IMR-90 (cell line): ENCODE results near the gene SRMS. TPM values are rescaled to one million over a fixed set of nuclear protein-coding genes. Genes with fewer than 3 reads are reported as not detected.

Source experiments
- ATAC-seq: fragments of 200-7000 bp; cut with Tn5 transposase; 2 replicates; pipeline ENCODE4 v1.9.1; 2020; ENCODE audit warnings: low read depth, mild to moderate bottlenecking, moderate library complexity
- BruUV-seq: library from RNA; stranded (reverse); fragments of 400-500 nt; replicated peaks from 2 replicates; lab custom pipeline; 2021; lab: Mats Ljungman, UMichigan
- CTCF ChIA-PET: fragments of 300-600 bp; formaldehyde crosslinking; extraction: SDS; loops from one replicate; lab custom pipeline; 2021; ENCODE audit warnings: antibody characterized with exemption; lab: Yijun Ruan, JAX
- POLR2A ChIA-PET: fragments of 300-600 bp; sonication (Branson Sonifier 250); formaldehyde crosslinking; loops from one replicate; lab custom pipeline; 2022; ENCODE audit warnings: antibody characterized with exemption; ENCODE audit not compliant: unreplicated experiment; lab: Charles Lee
- DNase-seq: peaks from one replicate; pipeline ENCODE4 v3.0.0; 2013
- H2AFZ ChIP-seq: replicated peaks from 2 replicates; pipeline ENCODE3; 2013; ENCODE audit warnings: low read length, mild to moderate bottlenecking; ENCODE audit not compliant: poor library complexity
- H2AK5ac ChIP-seq: 2 replicates; pipeline ENCODE4 v1.6.1; 2013; ENCODE audit warnings: low read depth, low read length, inconsistent platforms
- H2AK9ac ChIP-seq: replicated peaks from 2 replicates; pipeline ENCODE3; 2013; ENCODE audit warnings: mild to moderate bottlenecking, low read depth, low read length, moderate library complexity; ENCODE audit not compliant: poor library complexity
- H2BK120ac ChIP-seq: 2 replicates; pipeline ENCODE4 v1.6.1; 2013; ENCODE audit warnings: low read depth, low read length, inconsistent platforms
- H2BK15ac ChIP-seq: 3 replicates; pipeline ENCODE4 v1.6.1; 2013; ENCODE audit warnings: low read depth, low read length, inconsistent platforms
- H2BK20ac ChIP-seq: 2 replicates; pipeline ENCODE4 v1.6.1; 2013; ENCODE audit warnings: low read depth, mild to moderate bottlenecking, inconsistent platforms, low read length, moderate library complexity
- H2BK5ac ChIP-seq: 2 replicates; pipeline ENCODE4 v1.6.1; 2013; ENCODE audit warnings: mild to moderate bottlenecking, low read depth, low read length, inconsistent platforms; ENCODE audit not compliant: poor library complexity, severe bottlenecking
- H3K14ac ChIP-seq: replicated peaks from 2 replicates; pipeline ENCODE4 v1.6.1; 2013; ENCODE audit warnings: low read depth, low read length, inconsistent platforms
- H3K18ac ChIP-seq: 2 replicates; pipeline ENCODE4 v1.6.1; 2013; ENCODE audit warnings: low read depth, low read length, control low read depth
- H3K23ac ChIP-seq: 2 replicates; pipeline ENCODE4 v1.6.1; 2013; ENCODE audit warnings: low read depth, low read length, inconsistent platforms
- H3K27ac ChIP-seq: 2 replicates; pipeline ENCODE4 v1.5.1; 2013; ENCODE audit warnings: mild to moderate bottlenecking, control low read depth, low read length; ENCODE audit not compliant: insufficient read depth
- H3K27me3 ChIP-seq: 2 replicates; pipeline ENCODE4 v1.6.1; 2013; ENCODE audit warnings: low read length; ENCODE audit not compliant: control insufficient read depth, insufficient read depth
- H3K36me3 ChIP-seq: 2 replicates; pipeline ENCODE4 v1.6.1; 2013; ENCODE audit warnings: low read length, mixed read lengths; ENCODE audit not compliant: control insufficient read depth, insufficient read depth
- H3K4ac ChIP-seq: 2 replicates; pipeline ENCODE4 v1.6.1; 2013; ENCODE audit warnings: low read depth, low read length, inconsistent platforms
- H3K4me1 ChIP-seq: 2 replicates; pipeline ENCODE4 v1.6.1; 2013; ENCODE audit warnings: low read length, mixed read lengths; ENCODE audit not compliant: control insufficient read depth, insufficient read depth
- H3K4me2 ChIP-seq: 2 replicates; pipeline ENCODE4 v1.6.1; 2013; ENCODE audit warnings: low read depth, mild to moderate bottlenecking, control low read depth, low read length, moderate library complexity
- H3K4me3 ChIP-seq: 2 replicates; pipeline ENCODE4 v1.5.1; 2013; ENCODE audit warnings: low read depth, mild to moderate bottlenecking, control low read depth, low read length, moderate library complexity; ENCODE audit not compliant: insufficient read depth
- H3K56ac ChIP-seq: 2 replicates; pipeline ENCODE4 v1.6.1; 2013; ENCODE audit warnings: low read length, inconsistent platforms; ENCODE audit not compliant: insufficient read depth; ENCODE audit errors: extremely low read depth
- H3K79me1 ChIP-seq, 2 experiments: 2 replicates each; pipeline ENCODE4 v1.6.1; 2013; ENCODE audit warnings: low read length in 2 of 2, inconsistent platforms in 1 of 2, low read depth in 1 of 2
- H3K9ac ChIP-seq: 2 replicates; pipeline ENCODE4 v1.6.1; 2013; ENCODE audit warnings: low read depth, low read length, control low read depth
- H3K9me1 ChIP-seq: 2 replicates; pipeline ENCODE4 v1.6.1; 2013; ENCODE audit warnings: low read length, inconsistent platforms; ENCODE audit not compliant: insufficient read depth
- H3K9me3 ChIP-seq: 2 replicates; pipeline ENCODE4 v1.6.1; 2013; ENCODE audit warnings: low read length; ENCODE audit not compliant: control insufficient read depth, insufficient read depth
- H4K20me1 ChIP-seq: 2 replicates; pipeline ENCODE4 v1.6.1; 2013; ENCODE audit warnings: low read length, inconsistent platforms; ENCODE audit not compliant: insufficient read depth
- H4K5ac ChIP-seq: 2 replicates; pipeline ENCODE4 v1.6.1; 2013; ENCODE audit warnings: mild to moderate bottlenecking, low read depth, low read length, control low read depth
- H4K8ac ChIP-seq, 2 experiments: 2 replicates each; pipeline ENCODE4 v1.6.1; 2013; ENCODE audit warnings: low read depth in 2 of 2, low read length in 2 of 2, control low read depth in 1 of 2, inconsistent platforms in 1 of 2
- H4K91ac ChIP-seq: 2 replicates; pipeline ENCODE4 v1.6.1; 2013; ENCODE audit warnings: low read depth, low read length, inconsistent platforms; ENCODE audit not compliant: insufficient read depth
- CEBPB ChIP-seq: IDR thresholded peaks from 2 replicates; pipeline ENCODE4 v1.6.1; 2012; ENCODE audit warnings: low read depth, low read length, improper control_type of control experiment
- MAFK ChIP-seq: IDR thresholded peaks from 2 replicates; pipeline ENCODE4 v1.6.1; 2012; ENCODE audit warnings: low read depth, low read length, improper control_type of control experiment
- NFE2L2 ChIP-seq: fragments of 150-350 bp; IDR thresholded peaks from 2 replicates; pipeline ENCODE4 v1.6.1; 2016; ENCODE audit warnings: low read depth, mild to moderate bottlenecking, low read length
- POLR2A ChIP-seq: IDR thresholded peaks from 2 replicates; pipeline ENCODE4 v1.6.1; 2012; ENCODE audit warnings: mild to moderate bottlenecking, low read depth, low read length
- RFX5 ChIP-seq: IDR thresholded peaks from 2 replicates; pipeline ENCODE4 v1.8.0; 2012; ENCODE audit warnings: low read depth, mild to moderate bottlenecking, low read length, moderate library complexity
- WGBS, 2 experiments: methylation state at CpG; one replicate each; pipeline versions ENCODE4 v1.1.5 to v1.1.7; 2013; ENCODE audit warnings: missing lambda C conversion rate in 2 of 2; ENCODE audit not compliant: insufficient read length in 1 of 2; ENCODE audit errors: extremely low coverage in 2 of 2; 5-methylcytosine and 5-hydroxymethylcytosine counted together
- dilution Hi-C: fragments of 300-500 bp; cut with HindIII; formaldehyde crosslinking; loops from one replicate; pipeline ENCODE4 v1.14.3; 2018; ENCODE audit warnings: low sequenced_read_pairs; ENCODE audit not compliant: unreplicated experiment
- in situ Hi-C: fragments of 300-500 bp; cut with MboI; formaldehyde crosslinking; loops from 3 replicates; pipeline ENCODE4 v1.14.3; 2019; ENCODE audit warnings: low sequenced_read_pairs, inconsistent platforms, mixed read lengths
- intact Hi-C: fragments of 100-400 bp; cut with micrococcal nuclease; formaldehyde crosslinking; loops from 2 replicates; pipeline ENCODE4 v1.10.0; 2022
- polyA plus RNA-seq, 3 experiments: library from polyadenylated mRNA; depleted of rRNA; stranded (reverse); fragments of >200 nt; gene quantifications; 2 replicates each; pipeline ENCODE4 v1.2.3, GENCODE V29; 2012; ENCODE audit warnings: low replicate concordance in 1 of 3
- total RNA-seq: library from RNA; depleted of rRNA; stranded (reverse); fragments of >200 nt; gene quantifications from 2 replicates; pipeline ENCODE4 v1.2.3, GENCODE V29; 2012
- TF ChIP-seq, protein P1 (sequence below): fragments of 150-350 bp; IDR thresholded peaks from 2 replicates; pipeline ENCODE4 v1.6.1; 2017; ENCODE audit warnings: mild to moderate bottlenecking, antibody characterized with exemption, low read length, low read depth
- TF ChIP-seq, protein P2 (sequence below): fragments of 150-350 bp; IDR thresholded peaks from 2 replicates; pipeline ENCODE4 v1.6.1; 2016; ENCODE audit warnings: low read depth, mild to moderate bottlenecking, low read length, moderate library complexity, borderline replicate concordance

The SRMS gene
- total and polyA plus RNA-seq, 2 of the 4 experiments (the other 2 are of a cell fraction), result not detected

- Histone ChIP-seq H2BK15ac (no peak overlapping the region), H3K56ac (no peak overlapping the region)
These were observed 4.4 kb downstream of the SRMS start for GRCh38 chr20:63543131-63543530.

More at GRCh38 chr20:63543131-63543530, 4.4 kb downstream of the SRMS start:
- Histone ChIP-seq H3K79me1 (no peaks in the 10 kb centered on the region), H3K23ac (no peak overlapping the region), H3K27me3 (peaks cover 27% of the 10 kb centered on the region; the same call in 1 of the 2 replicates), H4K8ac (no peak overlapping the region), H3K9me1 (no peaks in the 10 kb centered on the region), H3K9ac (no peak overlapping the region), H3K9me3 (no peaks in the 10 kb centered on the region), H2BK120ac (no peak overlapping the region), H2BK5ac (no peak overlapping the region), H2AK9ac (no peak overlapping the region), H3K4me3 (no peak overlapping the region), H4K91ac (no peak overlapping the region), H3K27ac (no peak overlapping the region), H3K36me3 (no peaks in the 10 kb centered on the region), H3K18ac (no peak overlapping the region), H2AK5ac (no peak overlapping the region), H4K5ac (no peak overlapping the region), H2AFZ (no peak overlapping the region), H3K4me2 (no peak overlapping the region), H3K14ac (no peak overlapping the region), H2BK20ac (no peak overlapping the region), H4K20me1 (no peaks in the 10 kb centered on the region), H3K4ac (no peak overlapping the region), H3K4me1 (peaks cover 3% of the 10 kb centered on the region; the same call in 1 of the 2 replicates)
- TF ChIP-seq NFE2L2 (no peak), POLR2A (no peak), RFX5 (no peak), MAFK (no peak), CEBPB (no peak)
- TF ChIP-seq, protein P1, sequence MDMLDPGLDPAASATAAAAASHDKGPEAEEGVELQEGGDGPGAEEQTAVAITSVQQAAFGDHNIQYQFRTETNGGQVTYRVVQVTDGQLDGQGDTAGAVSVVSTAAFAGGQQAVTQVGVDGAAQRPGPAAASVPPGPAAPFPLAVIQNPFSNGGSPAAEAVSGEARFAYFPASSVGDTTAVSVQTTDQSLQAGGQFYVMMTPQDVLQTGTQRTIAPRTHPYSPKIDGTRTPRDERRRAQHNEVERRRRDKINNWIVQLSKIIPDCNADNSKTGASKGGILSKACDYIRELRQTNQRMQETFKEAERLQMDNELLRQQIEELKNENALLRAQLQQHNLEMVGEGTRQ, result no peak
- TF ChIP-seq, protein P2, sequence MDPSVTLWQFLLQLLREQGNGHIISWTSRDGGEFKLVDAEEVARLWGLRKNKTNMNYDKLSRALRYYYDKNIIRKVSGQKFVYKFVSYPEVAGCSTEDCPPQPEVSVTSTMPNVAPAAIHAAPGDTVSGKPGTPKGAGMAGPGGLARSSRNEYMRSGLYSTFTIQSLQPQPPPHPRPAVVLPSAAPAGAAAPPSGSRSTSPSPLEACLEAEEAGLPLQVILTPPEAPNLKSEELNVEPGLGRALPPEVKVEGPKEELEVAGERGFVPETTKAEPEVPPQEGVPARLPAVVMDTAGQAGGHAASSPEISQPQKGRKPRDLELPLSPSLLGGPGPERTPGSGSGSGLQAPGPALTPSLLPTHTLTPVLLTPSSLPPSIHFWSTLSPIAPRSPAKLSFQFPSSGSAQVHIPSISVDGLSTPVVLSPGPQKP, result no peak
- ChIA-PET CTCF (no interaction called here), POLR2A (no interaction called here)
- no peak for DNase-seq
- WGBS, 2 experiments, result 75% methylated on average over 6 of the region's 10 CpGs; no CpG with 5 or more reads in 1 of the 2 experiments
- dilution Hi-C loops, result no loop called here
- BruUV-seq, result no TSS peak
- intact Hi-C loops, result no loop called here
- no peak for ATAC-seq
- in situ Hi-C loops, result no loop called here
